ENCODE results near the gene KIFC3. TPM values are rescaled to one million over a fixed set of nuclear protein-coding genes. Genes with fewer than 3 reads are reported as not detected.

KIFC3 gene
- total RNA-seq, 2 experiments from 2014 or later = 0.54 to 0.89 TPM

DNA sequence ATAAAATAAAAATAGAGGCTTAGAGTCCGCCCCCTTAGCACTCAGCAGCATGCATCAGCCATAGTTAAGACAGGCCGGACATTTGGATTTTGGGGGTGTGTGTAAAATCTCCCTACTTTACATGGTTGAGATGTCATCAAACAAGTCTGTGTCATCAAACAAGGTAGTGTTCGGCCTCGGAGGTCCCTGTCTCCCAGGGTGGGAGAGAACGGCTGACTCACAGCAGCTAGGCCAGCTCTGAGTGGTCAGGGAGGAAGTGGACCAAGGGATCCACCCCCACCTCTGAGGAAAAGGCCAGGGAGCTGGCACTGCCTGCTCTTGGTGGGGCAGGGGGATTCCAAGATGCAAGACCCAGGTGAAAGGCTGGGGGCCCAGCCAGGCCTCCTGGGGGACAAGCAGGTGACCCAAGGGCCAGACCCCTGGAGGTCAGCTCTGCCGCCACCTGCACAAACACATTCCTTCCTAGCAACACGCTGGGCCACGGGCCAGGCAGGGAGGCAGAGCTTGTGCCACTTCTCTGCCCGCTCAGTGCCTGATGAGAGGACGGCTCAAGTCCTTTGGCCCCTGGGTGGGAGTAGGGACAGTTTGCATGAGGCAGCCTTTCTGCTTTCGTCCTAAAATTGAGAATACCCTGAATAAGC is 28.5 kb downstream of the KIFC3 start:
- ChIA-PET POLR2A (no interaction called here), CTCF (no interaction called here)
- H3K36me3 Mint-ChIP-seq (ENCODE audit: low read depth) = no peaks in the 10 kb centered on the region
- no peaks in the 10 kb centered on the region for H3K4me1 Mint-ChIP-seq (ENCODE audit: low read depth)
- H3K27me3 Mint-ChIP-seq = no peaks in the 10 kb centered on the region
- H3K27ac Mint-ChIP-seq = no peak overlapping the region
- intact Hi-C loops (cut with micrococcal nuclease) = no loop called here
- H3K4me3 Mint-ChIP-seq = no peak overlapping the region
- H3K9me3 Mint-ChIP-seq = no peaks in the 10 kb centered on the region
- TF ChIP-seq, protein P1, sequence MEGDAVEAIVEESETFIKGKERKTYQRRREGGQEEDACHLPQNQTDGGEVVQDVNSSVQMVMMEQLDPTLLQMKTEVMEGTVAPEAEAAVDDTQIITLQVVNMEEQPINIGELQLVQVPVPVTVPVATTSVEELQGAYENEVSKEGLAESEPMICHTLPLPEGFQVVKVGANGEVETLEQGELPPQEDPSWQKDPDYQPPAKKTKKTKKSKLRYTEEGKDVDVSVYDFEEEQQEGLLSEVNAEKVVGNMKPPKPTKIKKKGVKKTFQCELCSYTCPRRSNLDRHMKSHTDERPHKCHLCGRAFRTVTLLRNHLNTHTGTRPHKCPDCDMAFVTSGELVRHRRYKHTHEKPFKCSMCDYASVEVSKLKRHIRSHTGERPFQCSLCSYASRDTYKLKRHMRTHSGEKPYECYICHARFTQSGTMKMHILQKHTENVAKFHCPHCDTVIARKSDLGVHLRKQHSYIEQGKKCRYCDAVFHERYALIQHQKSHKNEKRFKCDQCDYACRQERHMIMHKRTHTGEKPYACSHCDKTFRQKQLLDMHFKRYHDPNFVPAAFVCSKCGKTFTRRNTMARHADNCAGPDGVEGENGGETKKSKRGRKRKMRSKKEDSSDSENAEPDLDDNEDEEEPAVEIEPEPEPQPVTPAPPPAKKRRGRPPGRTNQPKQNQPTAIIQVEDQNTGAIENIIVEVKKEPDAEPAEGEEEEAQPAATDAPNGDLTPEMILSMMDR (IDR thresholded peaks at IDR 0.05) = no peak
- ATAC-seq = no peak
- no peak for DNase-seq

DNA sequence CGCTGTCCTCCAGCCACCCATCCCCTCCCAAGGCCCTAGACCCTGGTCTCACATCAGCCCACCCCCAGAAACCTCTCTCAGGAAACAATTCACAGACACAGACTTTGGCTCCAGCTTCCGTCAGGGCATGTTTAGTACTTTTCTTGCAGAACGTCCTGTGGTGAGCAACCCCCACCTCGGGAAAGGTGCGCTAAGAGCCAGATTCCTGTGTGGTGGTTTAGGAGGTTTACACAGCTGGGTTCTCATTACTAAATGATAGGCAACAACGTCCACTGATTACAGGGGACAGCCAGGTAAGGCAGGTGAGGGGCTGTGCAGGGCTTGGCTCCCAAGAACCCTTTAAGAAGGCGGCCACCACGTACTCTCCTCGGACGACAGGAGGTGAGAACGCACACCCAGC is 29.3 kb downstream of the KIFC3 start:
- no peak for DNase-seq
- no peak overlapping the region for H3K27ac Mint-ChIP-seq
- ChIA-PET CTCF (no interaction called here), POLR2A (no interaction called here)
- TF ChIP-seq, protein P1 (IDR thresholded peaks at IDR 0.05) = no peak
- H3K27me3 Mint-ChIP-seq = no peaks in the 10 kb centered on the region
- intact Hi-C loops (cut with micrococcal nuclease) = no loop called here
- no peaks in the 10 kb centered on the region for H3K4me1 Mint-ChIP-seq (ENCODE audit: low read depth)
- H3K9me3 Mint-ChIP-seq = no peaks in the 10 kb centered on the region
- no peak overlapping the region for H3K4me3 Mint-ChIP-seq
- no peak for ATAC-seq
- no peaks in the 10 kb centered on the region for H3K36me3 Mint-ChIP-seq (ENCODE audit: low read depth)

DNA sequence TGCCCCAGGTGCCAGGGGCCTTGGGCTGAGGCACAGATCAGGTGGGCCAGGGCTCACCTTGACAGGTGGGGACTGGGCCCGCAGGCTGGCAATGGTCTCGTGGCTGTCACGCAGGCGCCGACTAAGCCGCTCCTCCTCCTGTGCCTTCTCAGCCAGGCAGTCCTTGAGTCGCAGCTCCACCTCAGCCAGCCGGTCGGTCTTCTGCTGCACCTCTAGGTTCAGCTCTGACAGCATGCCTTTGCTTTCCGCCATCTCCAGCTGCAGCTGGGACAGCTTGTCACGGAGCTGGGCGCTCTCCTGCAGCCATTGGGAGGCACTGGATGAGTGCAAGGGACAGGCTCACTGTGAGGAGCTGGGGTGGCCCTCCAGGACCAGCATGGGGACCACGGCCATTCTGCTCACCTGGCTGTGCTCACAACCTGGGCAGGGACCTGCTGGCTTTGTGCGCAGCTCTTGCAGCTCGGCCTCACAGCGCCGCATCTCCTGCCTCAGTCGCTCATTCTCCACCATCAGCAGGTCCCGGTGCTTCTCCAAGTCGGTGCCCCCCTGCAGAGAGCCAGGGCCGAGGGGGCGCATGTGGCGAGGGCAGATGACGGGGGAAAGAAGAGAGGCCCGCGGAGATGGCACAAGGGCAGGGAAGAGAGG is 31.0 kb downstream of the KIFC3 start:
- POLR2A ChIA-PET = no interaction called here
- intact Hi-C loops (cut with micrococcal nuclease) = no loop called here
- Mint-ChIP-seq H3K4me3 (no peak overlapping the region), H3K4me1 (ENCODE audit: low read depth) (no peaks in the 10 kb centered on the region), H3K36me3 (ENCODE audit: low read depth) (no peaks in the 10 kb centered on the region), H3K9me3 (no peaks in the 10 kb centered on the region), H3K27me3 (no peaks in the 10 kb centered on the region), H3K27ac (no peak overlapping the region)
- DNase-seq (no peak), ATAC-seq (no peak)
- CTCF ChIA-PET = interaction anchor here (0.6 to 1.1 kb wide), 2 partner anchors 20 to 87 kb away, joined by 3 read pairs; no protein-coding TSS in a partner anchor
- TF ChIP-seq, protein P1 (IDR thresholded peaks at IDR 0.05) = no peak

DNA sequence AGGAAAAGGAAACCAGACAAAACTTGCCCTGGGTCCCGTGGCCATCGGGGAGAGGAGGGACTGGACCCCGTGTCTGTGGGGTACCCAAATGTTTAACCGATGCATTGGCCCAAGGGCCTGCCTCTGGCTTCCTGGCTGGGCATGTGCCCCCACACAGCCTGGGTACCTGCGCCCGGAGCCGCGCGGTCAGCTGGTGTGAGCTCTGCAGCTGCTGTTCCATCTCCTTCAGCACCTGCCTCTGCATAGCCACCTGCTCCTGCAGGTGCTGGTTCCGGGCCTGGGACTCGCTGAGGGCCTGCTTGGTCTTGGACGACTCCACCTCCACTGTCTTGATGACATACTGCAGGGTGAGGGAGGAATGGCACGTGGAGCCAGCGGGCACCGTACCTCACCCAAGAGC is 31.9 kb downstream of the KIFC3 start:
- H3K27ac Mint-ChIP-seq = no peak overlapping the region
- TF ChIP-seq, protein P1 (IDR thresholded peaks at IDR 0.05) = no peak
- DNase-seq (no peak), ATAC-seq (no peak)
- no peak overlapping the region for H3K4me3 Mint-ChIP-seq
- no peaks in the 10 kb centered on the region for H3K27me3 Mint-ChIP-seq
- H3K9me3 Mint-ChIP-seq = no peaks in the 10 kb centered on the region
- intact Hi-C loops (cut with micrococcal nuclease) = no loop called here
- POLR2A ChIA-PET = no interaction called here
- H3K36me3 Mint-ChIP-seq (ENCODE audit: low read depth) = no peaks in the 10 kb centered on the region
- CTCF ChIA-PET = interaction anchor here (3.1 kb wide), 1 partner anchor 13 kb away, joined by 13 read pairs; no protein-coding TSS in a partner anchor
- no peaks in the 10 kb centered on the region for H3K4me1 Mint-ChIP-seq (ENCODE audit: low read depth)

DNA sequence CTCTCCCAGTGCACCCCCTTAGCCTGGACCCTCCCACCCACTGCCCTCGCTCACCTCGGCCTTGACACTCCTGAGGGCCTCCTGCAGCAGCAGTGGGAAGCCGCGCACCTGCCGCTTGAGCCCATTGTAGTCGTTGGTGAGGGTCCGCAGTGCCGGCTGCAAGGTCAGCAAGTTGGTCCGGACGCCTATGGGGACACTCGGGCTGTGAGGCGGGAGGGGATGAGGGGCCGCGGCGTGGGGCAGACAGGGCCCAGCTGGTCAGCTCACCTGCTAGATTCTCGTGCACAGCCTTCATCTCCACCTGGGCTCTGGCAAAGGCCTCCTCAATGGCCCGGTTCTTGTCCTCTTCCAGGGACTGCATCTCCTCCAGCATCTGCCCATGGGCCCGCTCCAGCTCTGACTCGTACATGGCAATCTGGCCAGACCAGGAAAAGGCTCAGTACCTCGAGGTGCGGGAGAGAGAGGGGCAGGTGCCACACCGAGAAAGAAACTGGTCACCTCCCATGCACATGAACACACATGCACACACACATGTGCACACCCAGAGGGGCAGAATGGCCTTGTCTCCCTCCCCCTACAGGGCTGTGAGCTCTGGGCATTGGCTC is 32.6 kb downstream of the KIFC3 start:
- ATAC-seq = no peak
- TF ChIP-seq, protein P1 (IDR thresholded peaks at IDR 0.05) = no peak
- Mint-ChIP-seq H3K9me3 (no peaks in the 10 kb centered on the region), H3K27ac (no peak overlapping the region), H3K27me3 (no peaks in the 10 kb centered on the region), H3K4me3 (no peak overlapping the region), H3K4me1 (ENCODE audit: low read depth) (no peaks in the 10 kb centered on the region), H3K36me3 (ENCODE audit: low read depth) (no peaks in the 10 kb centered on the region)
- CTCF ChIA-PET = interaction anchor here (1.3 to 3.1 kb wide), 2 partner anchors 8 to 12 kb away, joined by 3 to 13 read pairs; no protein-coding TSS in a partner anchor
- DNase-seq = no peak
- intact Hi-C loops (cut with micrococcal nuclease) = no loop called here
- POLR2A ChIA-PET = no interaction called here

Data from activated CD8-positive, alpha-beta T cell treated with anti-CD3 and anti-CD28 coated beads for 36 hours (primary cell).